MCF 10A (cell line): Measurements from ENCODE around the gene TBX3. TPM values are rescaled to one million over a fixed set of nuclear protein-coding genes. Genes with fewer than 3 reads are reported as not detected.
A peak's percentile ranks its signal among the peaks of the same experiment; 100 is the strongest.

Experiments used
- BruUV-seq: library from RNA; stranded (reverse); fragments of 400-500 nt; replicated peaks from 2 replicates; lab custom pipeline; 2021; lab: Mats Ljungman, UMichigan
- CTCF ChIA-PET: fragments of 300-600 bp; sonication (Branson Sonifier 250); formaldehyde crosslinking; extraction: SDS; loops from one replicate; lab custom pipeline; 2021; ENCODE audit warnings: antibody characterized with exemption, inconsistent platforms; lab: Yijun Ruan, JAX
- POLR2A ChIA-PET: fragments of 300-600, 350-650 bp; sonication (Branson Sonifier 250); formaldehyde crosslinking; extraction: SDS; loops from one replicate; lab custom pipeline; 2020; ENCODE audit warnings: antibody characterized with exemption, inconsistent platforms; lab: Yijun Ruan, JAX
- DNase-seq: peaks from one replicate; pipeline ENCODE4 v3.0.0-alpha.2; 2018; ENCODE audit not compliant: unreplicated experiment
- H3K27ac Mint-ChIP-seq: one replicate; pipeline ENCODE4 v1.8.0; 2022; ENCODE audit warnings: mild to moderate bottlenecking, low read depth, mixed read lengths; ENCODE audit not compliant: unreplicated experiment
- H3K27me3 Mint-ChIP-seq: one replicate; pipeline ENCODE4 v1.8.0; 2022; ENCODE audit warnings: mixed read lengths; ENCODE audit not compliant: insufficient read depth, unreplicated experiment
- H3K36me3 Mint-ChIP-seq: one replicate; pipeline ENCODE4 v1.8.0; 2022; ENCODE audit warnings: mild to moderate bottlenecking, moderate library complexity, mixed read lengths; ENCODE audit not compliant: insufficient read depth, unreplicated experiment
- H3K4me1 Mint-ChIP-seq: one replicate; pipeline ENCODE4 v1.8.0; 2022; ENCODE audit warnings: mixed read lengths; ENCODE audit not compliant: insufficient read depth, unreplicated experiment
- H3K4me3 Mint-ChIP-seq: one replicate; pipeline ENCODE4 v1.8.0; 2022; ENCODE audit warnings: mild to moderate bottlenecking, moderate library complexity, mixed read lengths; ENCODE audit not compliant: unreplicated experiment
- H3K9me3 Mint-ChIP-seq: one replicate; pipeline ENCODE4 v1.8.0; 2022; ENCODE audit warnings: mixed read lengths; ENCODE audit not compliant: unreplicated experiment
- intact Hi-C: fragments of 100-400 bp; cut with micrococcal nuclease; formaldehyde crosslinking; loops from 2 replicates; pipeline ENCODE4 v1.14.1; 2022
- total RNA-seq: library from RNA; stranded (reverse); gene quantifications from 2 replicates; pipeline ENCODE4 v1.2.3, GENCODE V29; 2022
- TF ChIP-seq, protein P1 (sequence below): fragments of 200-600 bp; IDR thresholded peaks from one replicate; pipeline ENCODE4 v1.8.0; 2022; ENCODE audit warnings: antibody characterized with exemption, mild to moderate bottlenecking; ENCODE audit not compliant: unreplicated experiment

Gene TBX3
- total RNA-seq, 1 experiment from 2014 or later, result 6.6 TPM

GRCh38 chr12:114648711-114649110 lies 35.3 kb downstream of the TBX3 start:
- no peak for DNase-seq
- Mint-ChIP-seq H3K4me3 (no peak overlapping the region), H3K27me3 (peaks cover 14% of the 10 kb centered on the region), H3K9me3 (peaks cover 2% of the 10 kb centered on the region), H3K4me1 (no peaks in the 10 kb centered on the region), H3K36me3 (no peaks in the 10 kb centered on the region), H3K27ac (no peak overlapping the region)
- intact Hi-C loops, result no loop called here
- ChIA-PET POLR2A (no interaction called here), CTCF (interaction anchor here (0.6 to 1.0 kb wide), 4 partner anchors 14 to 1002 kb away, joined by 3 to 5 read pairs (median 3); no protein-coding TSS in a partner anchor)
- no TSS peak for BruUV-seq
- TF ChIP-seq, protein P1, sequence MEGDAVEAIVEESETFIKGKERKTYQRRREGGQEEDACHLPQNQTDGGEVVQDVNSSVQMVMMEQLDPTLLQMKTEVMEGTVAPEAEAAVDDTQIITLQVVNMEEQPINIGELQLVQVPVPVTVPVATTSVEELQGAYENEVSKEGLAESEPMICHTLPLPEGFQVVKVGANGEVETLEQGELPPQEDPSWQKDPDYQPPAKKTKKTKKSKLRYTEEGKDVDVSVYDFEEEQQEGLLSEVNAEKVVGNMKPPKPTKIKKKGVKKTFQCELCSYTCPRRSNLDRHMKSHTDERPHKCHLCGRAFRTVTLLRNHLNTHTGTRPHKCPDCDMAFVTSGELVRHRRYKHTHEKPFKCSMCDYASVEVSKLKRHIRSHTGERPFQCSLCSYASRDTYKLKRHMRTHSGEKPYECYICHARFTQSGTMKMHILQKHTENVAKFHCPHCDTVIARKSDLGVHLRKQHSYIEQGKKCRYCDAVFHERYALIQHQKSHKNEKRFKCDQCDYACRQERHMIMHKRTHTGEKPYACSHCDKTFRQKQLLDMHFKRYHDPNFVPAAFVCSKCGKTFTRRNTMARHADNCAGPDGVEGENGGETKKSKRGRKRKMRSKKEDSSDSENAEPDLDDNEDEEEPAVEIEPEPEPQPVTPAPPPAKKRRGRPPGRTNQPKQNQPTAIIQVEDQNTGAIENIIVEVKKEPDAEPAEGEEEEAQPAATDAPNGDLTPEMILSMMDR, result no peak

GRCh38 chr12:114638790-114639435 lies 45.1 kb downstream of the TBX3 start:
- POLR2A ChIA-PET, result interaction anchor here (0.6 to 0.7 kb wide), 2 partner anchors 976 to 1329 kb away, joined by 3 to 4 read pairs; no protein-coding TSS in a partner anchor
- CTCF ChIA-PET, result interaction anchor here (0.6 to 4.0 kb wide), 6 partner anchors 12 to 658 kb away, joined by 3 to 37 read pairs (median 8); no protein-coding TSS in a partner anchor
- Mint-ChIP-seq H3K36me3 (no peaks in the 10 kb centered on the region), H3K27ac (no peak overlapping the region), H3K4me3 (no peak overlapping the region), H3K27me3 (peaks cover 27% of the 10 kb centered on the region), H3K4me1 (no peaks in the 10 kb centered on the region), H3K9me3 (no peaks in the 10 kb centered on the region)
- DNase-seq, result no peak
- TF ChIP-seq, protein P1, result no peak
- intact Hi-C loops, result no loop called here
- BruUV-seq, result no TSS peak

DNA sequence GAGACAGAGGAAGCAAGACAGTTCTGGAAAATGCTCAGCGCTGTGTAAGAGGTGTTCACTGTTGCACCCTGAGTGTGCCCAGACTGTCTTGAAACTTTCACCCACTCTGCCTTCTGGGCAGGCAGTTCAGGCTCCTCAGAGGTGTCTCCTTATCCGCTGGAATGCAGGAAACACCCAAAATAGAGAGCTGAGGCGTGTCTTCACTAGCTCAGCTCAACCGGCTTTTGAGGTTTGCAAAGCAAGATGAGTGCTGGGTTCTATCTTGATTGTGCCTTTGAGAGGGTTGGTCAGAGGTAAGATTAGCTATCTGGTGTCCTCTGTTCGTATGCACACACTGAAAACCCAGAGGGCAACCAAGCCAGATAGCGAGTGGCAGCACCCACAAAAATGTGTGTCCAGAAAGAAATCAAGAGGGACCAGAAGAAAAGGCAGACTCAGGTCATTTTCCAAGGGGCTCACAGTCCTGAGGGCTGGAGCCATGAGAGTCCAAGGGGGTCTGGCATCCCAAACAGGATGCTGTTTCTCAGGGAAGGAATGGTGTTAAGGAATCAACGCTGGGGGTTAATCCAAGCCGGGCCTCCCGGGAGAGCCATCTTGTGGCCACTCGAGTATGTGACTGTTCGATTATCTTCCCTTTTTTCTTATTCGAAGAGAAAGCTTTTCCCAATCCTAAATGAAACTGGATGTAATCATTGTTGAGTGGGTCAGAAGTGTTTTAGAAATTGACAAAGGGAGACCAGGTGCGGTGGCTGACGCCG lies 47.1 kb downstream of the TBX3 start:
- peak; percentile 24 for DNase-seq
- ChIA-PET POLR2A (interaction anchor here (1.0 kb wide), 1 partner anchor 13 kb away, joined by 4 read pairs; no protein-coding TSS in a partner anchor), CTCF (interaction anchor here (0.5 to 4.0 kb wide), 17 partner anchors 10 to 1192 kb away, joined by 3 to 37 read pairs (median 4); no protein-coding TSS in a partner anchor)
- H3K9me3 Mint-ChIP-seq, result no peaks in the 10 kb centered on the region
- TF ChIP-seq, protein P1, result peak; percentile 34
- no TSS peak for BruUV-seq
- peaks cover 7% of the 10 kb centered on the region for H3K36me3 Mint-ChIP-seq
- H3K4me3 Mint-ChIP-seq, result no peak overlapping the region
- intact Hi-C loops, result loop anchor here (1.0 kb wide), 1 partner anchor 657 kb away; no protein-coding TSS in a partner anchor
- no peaks in the 10 kb centered on the region for H3K4me1 Mint-ChIP-seq
- H3K27me3 Mint-ChIP-seq, result peaks cover 27% of the 10 kb centered on the region
- no peak overlapping the region for H3K27ac Mint-ChIP-seq

GRCh38 chr12:114631242-114631641 lies 52.7 kb downstream of the TBX3 start:
- Mint-ChIP-seq H3K27ac (no peak overlapping the region), H3K27me3 (no peaks in the 10 kb centered on the region), H3K36me3 (peaks cover 7% of the 10 kb centered on the region), H3K9me3 (no peaks in the 10 kb centered on the region), H3K4me3 (no peak overlapping the region), H3K4me1 (no peaks in the 10 kb centered on the region)
- DNase-seq, result no peak
- ChIA-PET CTCF (interaction anchor here (1.2 to 1.4 kb wide), 2 partner anchors 8 to 1287 kb away, joined by 6 read pairs; no protein-coding TSS in a partner anchor), POLR2A (no interaction called here)
- BruUV-seq, result no TSS peak
- intact Hi-C loops, result no loop called here
- TF ChIP-seq, protein P1, result no peak
